Fibroblast of upper back skin (primary cell): Measurements from ENCODE around the gene MMD.
"Not testable (repeated sequence)": the region's sequence is repeated elsewhere in the genome, so short reads cannot be mapped to it uniquely, and the experiment has no call there.

ENCODE experiments used
- DNase-seq: peaks from one replicate; pipeline ENCODE4 v3.0.0-alpha.2; 2013

MMD gene

GRCh38 chr17:55418369-55419268 is 3.0 kb downstream of the MMD start:
- DNase-seq, result no peak

GRCh38 chr17:55417411-55418268 is 4.0 kb downstream of the MMD start:
- no peak for DNase-seq

- no peak for DNase-seq
Measured at GRCh38 chr17:55416470-55417052, 5.1 kb downstream of the MMD start.

GRCh38 chr17:55416000-55416399 is 5.6 kb downstream of the MMD start:
- no peak for DNase-seq

GRCh38 chr17:55414983-55415382 is 6.7 kb downstream of the MMD start:
- no peak for DNase-seq

GRCh38 chr17:55413825-55414489 is 7.7 kb downstream of the MMD start:
- DNase-seq, result no peak

GRCh38 chr17:55411463-55411855 is 10.2 kb downstream of the MMD start:
- no peak for DNase-seq

- no peak for DNase-seq
Measured at GRCh38 chr17:55410722-55411462, 10.7 kb downstream of the MMD start.

- DNase-seq, result no peak
Measured at GRCh38 chr17:55409030-55409800, 12.4 kb downstream of the MMD start.

- no peak for DNase-seq
Measured at GRCh38 chr17:55407641-55408566, 13.7 kb downstream of the MMD start.

- DNase-seq, result no peak
Measured at GRCh38 chr17:55405600-55405999, 16.0 kb downstream of the MMD start.

- not testable (repeated sequence) for DNase-seq
Measured at GRCh38 chr17:55404197-55404596, 17.4 kb downstream of the MMD start.

GRCh38 chr17:55402374-55402773 is 19.3 kb downstream of the MMD start:
- DNase-seq, result no peak

- peak; percentile 37 for DNase-seq
Measured at GRCh38 chr17:55398689-55399088, 22.9 kb downstream of the MMD start.

- no peak for DNase-seq
Measured at GRCh38 chr17:55395803-55396505, 25.7 kb downstream of the MMD start.

GRCh38 chr17:55394357-55395021 is 27.1 kb downstream of the MMD start:
- no peak for DNase-seq

- DNase-seq, result no peak
Measured at GRCh38 chr17:55391764-55392467, 29.7 kb downstream of the MMD start.

GRCh38 chr17:55391244-55391757 is 30.3 kb downstream of the MMD start:
- DNase-seq, result no peak
